Thoracic aorta (tissue), 2 donors: ENCODE data around the gene RAD54L. TPM values are rescaled to one million over a fixed set of nuclear protein-coding genes. Genes with fewer than 3 reads are reported as not detected.
"Not testable (repeated sequence)": the region's sequence is repeated elsewhere in the genome, so short reads cannot be mapped to it uniquely, and the experiment has no call there.

ENCODE experiments used
- ATAC-seq: fragments of 150-250 bp; one replicate; pipeline ENCODE4 v1.8.0; 2017; ENCODE audit warnings: low read depth; ENCODE audit not compliant: insufficient number of reproducible peaks, low FRiP score
- DNase-seq: peaks from one replicate; pipeline ENCODE4 v3.0.0-alpha.2; 2020; ENCODE audit warnings: low spot score
- H3K27ac ChIP-seq, 2 donors: fragments of 200-600 bp; sonication (generic); 1 replicate in 1 of 2; 2 replicates in 1 of 2; pipeline ENCODE4 v1.5.1; 2016; ENCODE audit warnings: mild to moderate bottlenecking in 2 of 2, moderate library complexity in 2 of 2
- H3K27me3 ChIP-seq: fragments of 200-600 bp; sonication (generic); replicated peaks from 2 replicates; pipeline ENCODE4 v1.6.0; 2016; ENCODE audit warnings: mild to moderate bottlenecking; ENCODE audit not compliant: insufficient read depth
- H3K36me3 ChIP-seq: fragments of 200-600 bp; sonication (generic); one replicate; pipeline ENCODE4 v1.5.1; 2016
- H3K4me1 ChIP-seq, 2 donors: fragments of 200-600 bp; sonication (generic); 1 replicate in 1 of 2; 2 replicates in 1 of 2; pipeline versions ENCODE4 v1.5.1 to v1.6.0; 2016; ENCODE audit warnings: low read depth in 2 of 2, mild to moderate bottlenecking in 1 of 2; ENCODE audit not compliant: control insufficient read depth in 1 of 2
- H3K4me3 ChIP-seq: fragments of 200-600 bp; sonication (generic); 2 replicates; pipeline ENCODE4 v1.5.1; 2016; ENCODE audit warnings: mild to moderate bottlenecking
- H3K9me3 ChIP-seq: fragments of 200-600 bp; sonication (generic); 2 replicates; pipeline ENCODE4 v1.5.1; 2016
- total RNA-seq, 2 donors: library from RNA; depleted of rRNA; stranded (reverse); fragments of >200 nt; gene quantifications; one replicate each; pipeline versions ENCODE4 v1.1.0 to v1.2.3, GENCODE V29; 2016
- TF ChIP-seq, protein P1 (sequence below): fragments of 200-600 bp; sonication (generic); IDR thresholded peaks from one replicate; pipeline ENCODE4 v1.5.1; 2019; ENCODE audit warnings: antibody characterized with exemption

Gene RAD54L
- total RNA-seq, 2 donors from 2014 or later = 0.68 to 4.1 TPM

- Histone ChIP-seq H3K36me3 (no peaks in the 10 kb centered on the region), H3K4me1 (peaks cover 3 to 9% of the 10 kb centered on the region in 2 donors), H3K9me3 (no peaks in the 10 kb centered on the region), H3K27ac (no peak overlapping the region), H3K4me3 (no peak overlapping the region), H3K27me3 (no peaks in the 10 kb centered on the region)
- no peak for ATAC-seq
- TF ChIP-seq, protein P1, sequence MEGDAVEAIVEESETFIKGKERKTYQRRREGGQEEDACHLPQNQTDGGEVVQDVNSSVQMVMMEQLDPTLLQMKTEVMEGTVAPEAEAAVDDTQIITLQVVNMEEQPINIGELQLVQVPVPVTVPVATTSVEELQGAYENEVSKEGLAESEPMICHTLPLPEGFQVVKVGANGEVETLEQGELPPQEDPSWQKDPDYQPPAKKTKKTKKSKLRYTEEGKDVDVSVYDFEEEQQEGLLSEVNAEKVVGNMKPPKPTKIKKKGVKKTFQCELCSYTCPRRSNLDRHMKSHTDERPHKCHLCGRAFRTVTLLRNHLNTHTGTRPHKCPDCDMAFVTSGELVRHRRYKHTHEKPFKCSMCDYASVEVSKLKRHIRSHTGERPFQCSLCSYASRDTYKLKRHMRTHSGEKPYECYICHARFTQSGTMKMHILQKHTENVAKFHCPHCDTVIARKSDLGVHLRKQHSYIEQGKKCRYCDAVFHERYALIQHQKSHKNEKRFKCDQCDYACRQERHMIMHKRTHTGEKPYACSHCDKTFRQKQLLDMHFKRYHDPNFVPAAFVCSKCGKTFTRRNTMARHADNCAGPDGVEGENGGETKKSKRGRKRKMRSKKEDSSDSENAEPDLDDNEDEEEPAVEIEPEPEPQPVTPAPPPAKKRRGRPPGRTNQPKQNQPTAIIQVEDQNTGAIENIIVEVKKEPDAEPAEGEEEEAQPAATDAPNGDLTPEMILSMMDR = no peak
- DNase-seq = no peak
Measured at GRCh38 chr1:46242918-46243317, 4.6 kb upstream of the RAD54L start.

- H3K4me1 ChIP-seq = peaks cover 3 to 13% of the 10 kb centered on the region in 2 donors
- H3K4me3 ChIP-seq, H3K9me3 ChIP-seq, H3K27me3 ChIP-seq, ATAC-seq, DNase-seq, H3K27ac ChIP-seq, H3K36me3 ChIP-seq: not testable (repeated sequence)
Measured at GRCh38 chr1:46243831-46244230, 3.7 kb upstream of the RAD54L start.

- DNase-seq = no peak
- Histone ChIP-seq H3K36me3 (no peaks in the 10 kb centered on the region), H3K4me1 (peaks cover 3 to 13% of the 10 kb centered on the region in 2 donors), H3K9me3 (no peaks in the 10 kb centered on the region), H3K4me3 (no peak overlapping the region), H3K27ac (no peak overlapping the region), H3K27me3 (no peaks in the 10 kb centered on the region)
- TF ChIP-seq, protein P1 = no peak
- ATAC-seq = no peak
Measured at GRCh38 chr1:46244656-46245371, 2.7 kb upstream of the RAD54L start.

DNA sequence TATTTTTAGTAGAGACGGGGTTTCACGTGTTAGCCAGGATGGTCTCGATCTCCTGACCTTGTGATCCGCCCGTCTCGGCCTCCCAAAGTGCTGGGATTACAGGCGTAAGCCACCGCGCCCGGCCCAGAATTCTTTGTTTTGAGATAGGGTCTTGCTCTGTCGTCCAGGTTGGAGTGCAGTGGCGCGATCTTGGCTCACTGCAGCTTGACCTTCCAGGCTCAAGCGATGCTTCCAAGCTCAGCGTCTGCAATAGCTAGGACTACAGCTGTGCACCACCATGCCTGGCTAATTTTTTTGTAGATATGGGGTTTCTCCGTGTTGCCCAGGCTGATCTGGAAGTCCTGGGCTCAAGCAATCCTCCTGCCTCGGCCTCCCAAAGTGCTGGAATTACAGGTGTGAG, 1.4 kb upstream of the RAD54L start:
- peaks cover 3 to 13% of the 10 kb centered on the region in 2 donors for H3K4me1 ChIP-seq
- ATAC-seq, H3K27me3 ChIP-seq, H3K36me3 ChIP-seq, H3K27ac ChIP-seq, H3K4me3 ChIP-seq, DNase-seq, H3K9me3 ChIP-seq: not testable (repeated sequence)

- Histone ChIP-seq H3K4me1 (peaks cover 3 to 13% of the 10 kb centered on the region in 2 donors), H3K27ac (peak overlapping the region in 1 of 2 donors; percentile 64), H3K27me3 (no peaks in the 10 kb centered on the region), H3K4me3 (peak overlapping the region; percentile 94), H3K9me3 (no peaks in the 10 kb centered on the region), H3K36me3 (no peaks in the 10 kb centered on the region)
- DNase-seq (peak; percentile 9), ATAC-seq (peak; percentile 76)
- TF ChIP-seq, protein P1 = no peak
Measured at GRCh38 chr1:46246548-46247435, 771 bp upstream of the RAD54L start.
